ENCODE measurements around the gene GFER. TPM values are rescaled to one million over a fixed set of nuclear protein-coding genes. Genes with fewer than 3 reads are reported as not detected.

Gene GFER
- total and polyA plus RNA-seq, 2 experiments from 2014 or later = 16.4 to 31.0 TPM

DNA sequence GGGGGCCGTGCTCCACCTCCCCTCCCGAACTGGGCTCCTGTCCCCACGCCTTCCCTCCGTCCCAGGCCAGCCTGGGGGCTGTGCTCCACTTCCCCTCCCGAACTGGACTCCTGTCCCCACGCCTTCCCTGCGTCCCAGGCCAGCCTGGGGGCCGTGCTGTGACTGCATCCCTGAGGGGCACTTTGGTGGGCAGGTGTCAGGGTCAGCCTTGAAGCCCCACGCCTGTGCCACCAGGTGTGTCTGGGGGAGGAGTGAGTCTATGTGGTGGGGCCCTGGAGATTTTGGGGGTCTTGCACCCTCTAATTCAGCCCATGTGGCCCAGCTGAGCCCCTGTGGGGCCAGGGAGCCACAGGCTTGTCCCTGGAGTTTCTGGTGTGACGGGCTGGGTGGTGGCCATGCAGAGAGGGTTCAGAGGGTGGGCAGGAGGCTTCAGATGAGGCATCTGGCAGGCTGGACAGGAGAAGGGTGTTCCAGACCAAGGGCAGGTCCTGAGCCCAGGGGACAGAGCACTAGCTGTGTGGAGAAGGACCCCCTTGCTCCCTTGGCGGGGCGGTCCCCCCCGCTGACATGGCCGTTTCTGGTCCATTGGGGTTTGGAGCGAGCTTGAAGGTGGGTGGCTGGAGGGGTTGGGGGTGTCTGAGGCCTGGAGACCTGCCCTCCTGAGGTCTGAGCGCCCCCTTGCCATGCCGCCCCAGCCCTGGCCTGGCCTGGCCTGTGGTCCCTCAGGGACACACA lies 50.9 kb downstream of the GFER start:
- TF ChIP-seq EZH2phosphoT487 (IDR thresholded peaks at IDR 0.05; ENCODE audit: insufficient read depth, low read depth) (no peak), EZH2 (IDR thresholded peaks at IDR 0.05; ENCODE audit: insufficient read depth, poor library complexity, severe bottlenecking) (no peak)
- Histone ChIP-seq H3K9me2 (ENCODE audit: insufficient read depth) (no peaks in the 10 kb centered on the region), H3K4me2 (ENCODE audit: unreplicated experiment) (no peak overlapping the region), H3K79me2 (ENCODE audit: insufficient read depth) (peaks cover 12% of the 10 kb centered on the region; the same call in 1 of the 2 replicates), H3K4me3 (no peak overlapping the region), H3K9ac (peak overlapping the region; percentile 85), H3K9me3 (ENCODE audit: low read depth) (no peaks in the 10 kb centered on the region), H3K27ac (peak overlapping the region; percentile 82), H3K27me3 (replicated peaks; ENCODE audit: insufficient read depth) (no peaks in the 10 kb centered on the region), H4K20me1 (ENCODE audit: insufficient read depth) (no peaks in the 10 kb centered on the region), H3K4me1 (ENCODE audit: insufficient read depth) (peaks cover 32% of the 10 kb centered on the region), H2AFZ (no peak overlapping the region), H3K36me3 (ENCODE audit: low read depth) (no peaks in the 10 kb centered on the region), H3F3A (ENCODE audit: insufficient read depth) (no peaks in the 10 kb centered on the region)
- no peak for DNase-seq
- in situ Hi-C loops (cut with MboI) = no loop called here
- WGBS, 2 experiments (ENCODE audit: low coverage in 1 of 2, low lambda C conversion rate in 2 of 2, missing lambda C conversion rate in 2 of 2) = 93 to 94% methylated on average over 13 to 16 of the region's 17 CpGs

DNA sequence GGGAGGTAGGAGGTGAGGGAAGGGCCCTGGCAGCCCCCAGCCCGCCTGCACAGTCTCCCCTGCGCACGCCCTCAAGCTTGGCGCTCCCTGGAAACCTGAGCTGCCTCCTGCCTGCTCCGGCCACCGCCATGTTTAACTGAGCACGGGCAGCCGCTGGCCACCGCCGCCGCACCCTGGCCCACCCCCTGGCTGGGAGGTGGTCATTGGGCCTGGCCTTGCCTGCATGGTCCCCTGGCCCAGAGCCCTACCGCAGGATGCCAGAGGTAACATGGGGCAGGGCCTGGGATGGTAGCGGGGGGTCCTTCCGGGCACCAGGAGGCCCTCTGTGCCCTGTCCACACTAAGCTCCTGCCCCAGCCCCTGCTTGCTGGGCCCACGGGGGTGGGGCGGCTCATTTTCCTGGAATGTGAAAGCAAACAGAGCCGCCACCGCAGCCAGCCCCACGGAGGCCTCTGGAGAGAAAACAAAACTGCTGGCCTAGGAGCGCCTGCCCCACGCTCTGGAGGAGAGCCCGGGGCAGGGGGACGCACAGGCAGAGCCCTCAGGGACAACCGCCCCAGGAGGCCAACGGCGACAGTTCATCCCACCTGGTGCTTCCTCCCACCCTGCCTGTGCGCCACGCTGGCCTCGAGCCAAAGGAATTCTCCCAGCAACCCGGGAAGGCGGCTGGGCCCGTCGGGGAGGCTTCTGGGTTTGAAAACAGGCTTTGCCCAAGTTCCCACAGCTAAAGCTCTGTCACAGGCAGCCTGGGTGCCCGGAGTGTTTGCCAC lies 51.6 kb downstream of the GFER start:
- H3K4me2 ChIP-seq (ENCODE audit: unreplicated experiment) = peak overlapping the region; percentile 62
- peak overlapping the region; percentile 82 for H3K27ac ChIP-seq
- DNase-seq = peak; percentile 88
- no peak for TF ChIP-seq EZH2 (IDR thresholded peaks at IDR 0.05; ENCODE audit: insufficient read depth, poor library complexity, severe bottlenecking)
- no peaks in the 10 kb centered on the region for H3F3A ChIP-seq (ENCODE audit: insufficient read depth)
- H3K9ac ChIP-seq = peak overlapping the region; percentile 85
- no peaks in the 10 kb centered on the region for H3K36me3 ChIP-seq (ENCODE audit: low read depth)
- no peaks in the 10 kb centered on the region for H3K27me3 ChIP-seq (replicated peaks; ENCODE audit: insufficient read depth)
- peak overlapping the region; percentile 50 for H3K4me3 ChIP-seq
- H3K9me2 ChIP-seq (ENCODE audit: insufficient read depth) = no peaks in the 10 kb centered on the region
- H2AFZ ChIP-seq = peak overlapping the region; percentile 80
- WGBS, 2 experiments (ENCODE audit: low coverage in 1 of 2, low lambda C conversion rate in 2 of 2, missing lambda C conversion rate in 2 of 2) = 36% methylated on average over 33 to 34 of the region's 34 CpGs
- H3K9me3 ChIP-seq (ENCODE audit: low read depth) = no peaks in the 10 kb centered on the region
- peaks cover 33% of the 10 kb centered on the region for H3K4me1 ChIP-seq (ENCODE audit: insufficient read depth)
- in situ Hi-C loops (cut with MboI) = no loop called here
- H3K79me2 ChIP-seq (ENCODE audit: insufficient read depth) = peaks cover 12% of the 10 kb centered on the region; the same call in 1 of the 2 replicates
- H4K20me1 ChIP-seq (ENCODE audit: insufficient read depth) = no peaks in the 10 kb centered on the region

- peak overlapping the region; percentile 80 for H2AFZ ChIP-seq
- H3K27ac ChIP-seq = peak overlapping the region; percentile 82
- 92% methylated on average over 43 to 47 of the region's 47 CpGs for WGBS, 2 experiments (ENCODE audit: low coverage in 1 of 2, low lambda C conversion rate in 2 of 2, missing lambda C conversion rate in 2 of 2)
- H3K79me2 ChIP-seq (ENCODE audit: insufficient read depth) = peaks cover 12% of the 10 kb centered on the region; the same call in 1 of the 2 replicates
- H3K27me3 ChIP-seq (replicated peaks; ENCODE audit: insufficient read depth) = no peaks in the 10 kb centered on the region
- no peaks in the 10 kb centered on the region for H3F3A ChIP-seq (ENCODE audit: insufficient read depth)
- H3K9me3 ChIP-seq (ENCODE audit: low read depth) = no peaks in the 10 kb centered on the region
- peak overlapping the region; percentile 62 for H3K4me2 ChIP-seq (ENCODE audit: unreplicated experiment)
- TF ChIP-seq EZH2 (IDR thresholded peaks at IDR 0.05; ENCODE audit: insufficient read depth, poor library complexity, severe bottlenecking) (no peak), EZH2phosphoT487 (IDR thresholded peaks at IDR 0.05; ENCODE audit: insufficient read depth, low read depth) (no peak)
- in situ Hi-C loops (cut with MboI) = no loop called here
- no peaks in the 10 kb centered on the region for H3K36me3 ChIP-seq (ENCODE audit: low read depth)
- peak overlapping the region; percentile 50; the same call in 1 of the 2 replicates for H3K4me3 ChIP-seq
- peaks cover 33% of the 10 kb centered on the region for H3K4me1 ChIP-seq (ENCODE audit: insufficient read depth)
- H3K9me2 ChIP-seq (ENCODE audit: insufficient read depth) = no peaks in the 10 kb centered on the region
- no peaks in the 10 kb centered on the region for H4K20me1 ChIP-seq (ENCODE audit: insufficient read depth)
- H3K9ac ChIP-seq = peak overlapping the region; percentile 85
- no peak for DNase-seq
Measured at GRCh38 chr16:2036200-2036966, 52.4 kb downstream of the GFER start.

GRCh38 chr16:2037115-2037514 lies 53.1 kb downstream of the GFER start:
- Histone ChIP-seq H4K20me1 (ENCODE audit: insufficient read depth) (no peaks in the 10 kb centered on the region), H3K9me3 (ENCODE audit: low read depth) (no peaks in the 10 kb centered on the region), H2AFZ (no peak overlapping the region), H3K79me2 (ENCODE audit: insufficient read depth) (peaks cover 12% of the 10 kb centered on the region; the same call in 1 of the 2 replicates), H3K9ac (no peak overlapping the region), H3K4me1 (ENCODE audit: insufficient read depth) (peaks cover 33% of the 10 kb centered on the region), H3K4me2 (ENCODE audit: unreplicated experiment) (no peak overlapping the region), H3K27me3 (replicated peaks; ENCODE audit: insufficient read depth) (no peaks in the 10 kb centered on the region), H3K9me2 (ENCODE audit: insufficient read depth) (no peaks in the 10 kb centered on the region), H3K27ac (no peak overlapping the region), H3K4me3 (no peak overlapping the region), H3K36me3 (ENCODE audit: low read depth) (no peaks in the 10 kb centered on the region), H3F3A (ENCODE audit: insufficient read depth) (no peaks in the 10 kb centered on the region)
- DNase-seq = no peak
- TF ChIP-seq EZH2 (IDR thresholded peaks at IDR 0.05; ENCODE audit: insufficient read depth, poor library complexity, severe bottlenecking) (no peak), EZH2phosphoT487 (IDR thresholded peaks at IDR 0.05; ENCODE audit: insufficient read depth, low read depth) (no peak)
- in situ Hi-C loops (cut with MboI) = no loop called here
- 91 to 96% methylated on average over 14 to 15 of the region's 15 CpGs for WGBS, 2 experiments (ENCODE audit: low coverage in 1 of 2, low lambda C conversion rate in 2 of 2, missing lambda C conversion rate in 2 of 2)

Small RNA genes within 50 kb of the gene (small RNA-seq; reads per million reads assigned to genes)
- gene AC005363.2 (ENCODE audit: low read depth, low replicate concordance) = not detected
- not detected for gene RN7SL219P (ENCODE audit: low read depth, low replicate concordance)
- not detected for gene SNORA10 (ENCODE audit: low read depth, low replicate concordance)
- gene SNORA64 (ENCODE audit: low read depth, low replicate concordance) = not detected

Other genes starting within 250 kb of the GFER start
Only the 30 nearest of the 31 such genes appear.
- gene NME3, start 212.7 kb upstream of the GFER start, total RNA-seq (2014; rRNA removed; shearing (Covaris generic)) = 45.3 and 57.7 TPM in 2 replicates
- 50.8 and 55.4 TPM in 2 replicates for gene NME3, start 212.7 kb upstream of the GFER start, polyA plus RNA-seq (2016; fragmentation: Nextera tagmentation; extraction: Ambion mirVana)
- gene EME2, start 211.4 kb upstream of the GFER start, total RNA-seq (2014; rRNA removed; shearing (Covaris generic)) = 9.3 and 12.3 TPM in 2 replicates
- gene EME2, start 211.4 kb upstream of the GFER start, polyA plus RNA-seq (2016; fragmentation: Nextera tagmentation; extraction: Ambion mirVana) = 3.1 and 3.9 TPM in 2 replicates
- 96.5 and 99.4 TPM in 2 replicates for gene MRPS34, start 211.1 kb upstream of the GFER start, total RNA-seq (2014; rRNA removed; shearing (Covaris generic))
- gene MRPS34, start 211.1 kb upstream of the GFER start, polyA plus RNA-seq (2016; fragmentation: Nextera tagmentation; extraction: Ambion mirVana) = 113 and 119 TPM in 2 replicates
- 35.3 and 50.2 TPM in 2 replicates for gene SPSB3, start 201.6 kb upstream of the GFER start, total RNA-seq (2014; rRNA removed; shearing (Covaris generic))
- gene SPSB3, start 201.6 kb upstream of the GFER start, polyA plus RNA-seq (2016; fragmentation: Nextera tagmentation; extraction: Ambion mirVana) = 35.1 and 35.6 TPM in 2 replicates
- 88.9 and 189 TPM in 2 replicates for gene NUBP2, start 201.2 kb upstream of the GFER start, total RNA-seq (2014; rRNA removed; shearing (Covaris generic))
- 64.3 and 66.4 TPM in 2 replicates for gene NUBP2, start 201.2 kb upstream of the GFER start, polyA plus RNA-seq (2016; fragmentation: Nextera tagmentation; extraction: Ambion mirVana)
- 0.51 TPM in 1 of 2 replicates, not detected in the other for gene IGFALS, start 190.5 kb upstream of the GFER start, total RNA-seq (2014; rRNA removed; shearing (Covaris generic))
- gene IGFALS, start 190.5 kb upstream of the GFER start, polyA plus RNA-seq (2016; fragmentation: Nextera tagmentation; extraction: Ambion mirVana) = not detected in 2 replicates
- gene HAGH, start 157.4 kb upstream of the GFER start, total RNA-seq (2014; rRNA removed; shearing (Covaris generic)) = 48.4 and 76.5 TPM in 2 replicates
- gene HAGH, start 157.4 kb upstream of the GFER start, polyA plus RNA-seq (2016; fragmentation: Nextera tagmentation; extraction: Ambion mirVana) = 45.5 and 48.9 TPM in 2 replicates
- 40.9 and 55.3 TPM in 2 replicates for gene FAHD1, start 157.0 kb upstream of the GFER start, total RNA-seq (2014; rRNA removed; shearing (Covaris generic))
- 39.7 and 40.6 TPM in 2 replicates for gene FAHD1, start 157.0 kb upstream of the GFER start, polyA plus RNA-seq (2016; fragmentation: Nextera tagmentation; extraction: Ambion mirVana)
- 0.38 TPM in 1 of 2 replicates, not detected in the other for gene MEIOB, start 112.0 kb upstream of the GFER start, total RNA-seq (2014; rRNA removed; shearing (Covaris generic))
- gene MEIOB, start 112.0 kb upstream of the GFER start, polyA plus RNA-seq (2016; fragmentation: Nextera tagmentation; extraction: Ambion mirVana) = 0.14 TPM in 1 of 2 replicates, not detected in the other
- gene HS3ST6, start 65.8 kb upstream of the GFER start, total RNA-seq (2014; rRNA removed; shearing (Covaris generic)) = not detected in 2 replicates
- gene HS3ST6, start 65.8 kb upstream of the GFER start, polyA plus RNA-seq (2016; fragmentation: Nextera tagmentation; extraction: Ambion mirVana) = not detected in 2 replicates
- 13.9 and 14.1 TPM in 2 replicates for gene MSRB1, start 41.0 kb upstream of the GFER start, total RNA-seq (2014; rRNA removed; shearing (Covaris generic))
- gene MSRB1, start 41.0 kb upstream of the GFER start, polyA plus RNA-seq (2016; fragmentation: Nextera tagmentation; extraction: Ambion mirVana) = 26.9 and 27.4 TPM in 2 replicates
- gene RPL3L, start 29.5 kb upstream of the GFER start, total RNA-seq (2014; rRNA removed; shearing (Covaris generic)) = not detected in 2 replicates
- gene RPL3L, start 29.5 kb upstream of the GFER start, polyA plus RNA-seq (2016; fragmentation: Nextera tagmentation; extraction: Ambion mirVana) = not detected in 2 replicates
- 136 and 220 TPM in 2 replicates for gene NDUFB10, start 24.7 kb upstream of the GFER start, total RNA-seq (2014; rRNA removed; shearing (Covaris generic))
- gene NDUFB10, start 24.7 kb upstream of the GFER start, polyA plus RNA-seq (2016; fragmentation: Nextera tagmentation; extraction: Ambion mirVana) = 266 and 279 TPM in 2 replicates
- 1,339 and 1,536 TPM in 2 replicates for gene RPS2, start 19.4 kb upstream of the GFER start, total RNA-seq (2014; rRNA removed; shearing (Covaris generic))
- 1,060 and 1,077 TPM in 2 replicates for gene RPS2, start 19.4 kb upstream of the GFER start, polyA plus RNA-seq (2016; fragmentation: Nextera tagmentation; extraction: Ambion mirVana)
- not detected in 2 replicates for gene RNF151, start 17.3 kb upstream of the GFER start, total RNA-seq (2014; rRNA removed; shearing (Covaris generic))
- 0.25 TPM in 1 of 2 replicates, not detected in the other for gene RNF151, start 17.3 kb upstream of the GFER start, polyA plus RNA-seq (2016; fragmentation: Nextera tagmentation; extraction: Ambion mirVana)
- gene TBL3, start 12.1 kb upstream of the GFER start, total RNA-seq (2014; rRNA removed; shearing (Covaris generic)) = 43.7 and 68.5 TPM in 2 replicates
- gene TBL3, start 12.1 kb upstream of the GFER start, polyA plus RNA-seq (2016; fragmentation: Nextera tagmentation; extraction: Ambion mirVana) = 46.8 and 52.0 TPM in 2 replicates
- not detected in 2 replicates for gene NOXO1, start 2.7 kb upstream of the GFER start, total RNA-seq (2014; rRNA removed; shearing (Covaris generic))
- gene NOXO1, start 2.7 kb upstream of the GFER start, polyA plus RNA-seq (2016; fragmentation: Nextera tagmentation; extraction: Ambion mirVana) = 0.23 TPM in 1 of 2 replicates, not detected in the other
- 0.22 and 0.76 TPM in 2 replicates for gene SYNGR3, start 5.8 kb downstream of the GFER start, total RNA-seq (2014; rRNA removed; shearing (Covaris generic))
- gene SYNGR3, start 5.8 kb downstream of the GFER start, polyA plus RNA-seq (2016; fragmentation: Nextera tagmentation; extraction: Ambion mirVana) = 0.72 and 1.3 TPM in 2 replicates
- gene ZNF598, start 25.6 kb downstream of the GFER start, total RNA-seq (2014; rRNA removed; shearing (Covaris generic)) = 21.2 and 23.4 TPM in 2 replicates
- gene ZNF598, start 25.6 kb downstream of the GFER start, polyA plus RNA-seq (2016; fragmentation: Nextera tagmentation; extraction: Ambion mirVana) = 12.2 and 14.1 TPM in 2 replicates
- not detected in 2 replicates for gene NPW, start 35.6 kb downstream of the GFER start, total RNA-seq (2014; rRNA removed; shearing (Covaris generic))
- 2.1 and 3.0 TPM in 2 replicates for gene NPW, start 35.6 kb downstream of the GFER start, polyA plus RNA-seq (2016; fragmentation: Nextera tagmentation; extraction: Ambion mirVana)
- 27.3 and 39.7 TPM in 2 replicates for gene NHERF2, start 42.7 kb downstream of the GFER start, total RNA-seq (2014; rRNA removed; shearing (Covaris generic))
- 29.0 and 45.1 TPM in 2 replicates for gene NHERF2, start 42.7 kb downstream of the GFER start, polyA plus RNA-seq (2016; fragmentation: Nextera tagmentation; extraction: Ambion mirVana)
- 19.9 and 22.8 TPM in 2 replicates for gene NTHL1, start 63.6 kb downstream of the GFER start, total RNA-seq (2014; rRNA removed; shearing (Covaris generic))
- gene NTHL1, start 63.6 kb downstream of the GFER start, polyA plus RNA-seq (2016; fragmentation: Nextera tagmentation; extraction: Ambion mirVana) = 20.3 and 21.2 TPM in 2 replicates
- 53.7 and 84.6 TPM in 2 replicates for gene TSC2, start 63.8 kb downstream of the GFER start, total RNA-seq (2014; rRNA removed; shearing (Covaris generic))
- gene TSC2, start 63.8 kb downstream of the GFER start, polyA plus RNA-seq (2016; fragmentation: Nextera tagmentation; extraction: Ambion mirVana) = 43.3 and 52.2 TPM in 2 replicates
- 200 and 201 TPM in 2 replicates for gene PKD1, start 151.7 kb downstream of the GFER start, total RNA-seq (2014; rRNA removed; shearing (Covaris generic))
- gene PKD1, start 151.7 kb downstream of the GFER start, polyA plus RNA-seq (2016; fragmentation: Nextera tagmentation; extraction: Ambion mirVana) = 43.7 and 48.4 TPM in 2 replicates
- not detected in 2 replicates for gene RAB26, start 164.4 kb downstream of the GFER start, total RNA-seq (2014; rRNA removed; shearing (Covaris generic))
- gene RAB26, start 164.4 kb downstream of the GFER start, polyA plus RNA-seq (2016; fragmentation: Nextera tagmentation; extraction: Ambion mirVana) = 0.30 and 0.71 TPM in 2 replicates
- 72.7 and 74.2 TPM in 2 replicates for gene TRAF7, start 171.6 kb downstream of the GFER start, total RNA-seq (2014; rRNA removed; shearing (Covaris generic))
- 28.8 and 29.3 TPM in 2 replicates for gene TRAF7, start 171.6 kb downstream of the GFER start, polyA plus RNA-seq (2016; fragmentation: Nextera tagmentation; extraction: Ambion mirVana)
- gene CASKIN1, start 212.4 kb downstream of the GFER start, total RNA-seq (2014; rRNA removed; shearing (Covaris generic)) = under 0.01 TPM in 1 of 2 replicates, not detected in the other
- not detected in 2 replicates for gene CASKIN1, start 212.4 kb downstream of the GFER start, polyA plus RNA-seq (2016; fragmentation: Nextera tagmentation; extraction: Ambion mirVana)
- 58.6 and 62.9 TPM in 2 replicates for gene MLST8, start 221.3 kb downstream of the GFER start, total RNA-seq (2014; rRNA removed; shearing (Covaris generic))
- 46.5 and 54.6 TPM in 2 replicates for gene MLST8, start 221.3 kb downstream of the GFER start, polyA plus RNA-seq (2016; fragmentation: Nextera tagmentation; extraction: Ambion mirVana)
- 2.1 and 2.9 TPM in 2 replicates for gene BRICD5, start 226.7 kb downstream of the GFER start, total RNA-seq (2014; rRNA removed; shearing (Covaris generic))
- 0.22 and 0.56 TPM in 2 replicates for gene BRICD5, start 226.7 kb downstream of the GFER start, polyA plus RNA-seq (2016; fragmentation: Nextera tagmentation; extraction: Ambion mirVana)
- gene PGP, start 230.6 kb downstream of the GFER start, total RNA-seq (2014; rRNA removed; shearing (Covaris generic)) = 21.4 and 25.5 TPM in 2 replicates
- 10.1 TPM in 2 replicates for gene PGP, start 230.6 kb downstream of the GFER start, polyA plus RNA-seq (2016; fragmentation: Nextera tagmentation; extraction: Ambion mirVana)